GM21619 (cell line): ENCODE measurements around the gene ATP1A4.

Experiments
- ATAC-seq: cut with Tn5 transposase; IDR thresholded peaks from one replicate; pipeline ENCODE4 v1.9.1; 2021; ENCODE audit not compliant: unreplicated experiment

Gene ATP1A4

GRCh38 chr1:160169553-160170399 is 18.4 kb downstream of the ATP1A4 start:
- ATAC-seq: peak; percentile 79

GRCh38 chr1:160171354-160171753 is 20.0 kb downstream of the ATP1A4 start:
- ATAC-seq: no peak

GRCh38 chr1:160171980-160172379 is 20.6 kb downstream of the ATP1A4 start:
- ATAC-seq: no peak

GRCh38 chr1:160177231-160177630 is 25.8 kb downstream of the ATP1A4 start:
- ATAC-seq: no peak

- ATAC-seq: no peak
These were observed 26.3 kb downstream of the ATP1A4 start for GRCh38 chr1:160177667-160178066.

GRCh38 chr1:160178731-160179130 is 27.3 kb downstream of the ATP1A4 start:
- no peak for ATAC-seq

GRCh38 chr1:160179336-160179735 is 27.9 kb downstream of the ATP1A4 start:
- no peak for ATAC-seq

GRCh38 chr1:160186246-160186645 is 34.8 kb downstream of the ATP1A4 start:
- no peak for ATAC-seq

GRCh38 chr1:160186729-160187128 is 35.3 kb downstream of the ATP1A4 start:
- ATAC-seq: no peak

- no peak for ATAC-seq
These were observed 36.0 kb downstream of the ATP1A4 start for GRCh38 chr1:160187407-160187806.

GRCh38 chr1:160188341-160188740 is 36.9 kb downstream of the ATP1A4 start:
- ATAC-seq: no peak

- ATAC-seq: no peak
These were observed 38.5 kb downstream of the ATP1A4 start, which contains the start of gene CASQ1 for GRCh38 chr1:160189649-160190625. Gene CASQ1, plus strand, starts transcription at chr1:160190575. Its CDS starts 177 bp downstream, at chr1:160190752.

- ATAC-seq: no peak
These were observed 40.4 kb downstream of the ATP1A4 start for GRCh38 chr1:160191756-160192155.

GRCh38 chr1:160192234-160192633 is 40.8 kb downstream of the ATP1A4 start:
- no peak for ATAC-seq

GRCh38 chr1:160193091-160193819 is 41.9 kb downstream of the ATP1A4 start:
- no peak for ATAC-seq

- no peak for ATAC-seq
These were observed 42.7 kb downstream of the ATP1A4 start for GRCh38 chr1:160193832-160194736.

GRCh38 chr1:160194737-160195059 is 43.3 kb downstream of the ATP1A4 start:
- no peak for ATAC-seq

- ATAC-seq: no peak
These were observed 44.7 kb downstream of the ATP1A4 start for GRCh38 chr1:160196143-160196542.

GRCh38 chr1:160197231-160197630 is 45.8 kb downstream of the ATP1A4 start:
- ATAC-seq: no peak

- no peak for ATAC-seq
These were observed 49.4 kb downstream of the ATP1A4 start for GRCh38 chr1:160200786-160201185.
